ENCODE data around the gene ANO8.
A peak's percentile ranks its signal among the peaks of the same experiment; 100 is the strongest.
"Not testable (repeated sequence)": the region's sequence is repeated elsewhere in the genome, so short reads cannot be mapped to it uniquely, and the experiment has no call there.

The ANO8 gene

GRCh38 chr19:17293605-17294004 is 41.0 kb downstream of the ANO8 start:
- no peak for DNase-seq (ENCODE audit: low read depth in 2 of 2)

GRCh38 chr19:17292301-17293074 is 42.2 kb downstream of the ANO8 start:
- DNase-seq (ENCODE audit: low read depth in 2 of 2), result peak; percentile 48 to 66

GRCh38 chr19:17289489-17289888 is 45.2 kb downstream of the ANO8 start:
- DNase-seq (ENCODE audit: low read depth in 2 of 2), result no peak

- DNase-seq (ENCODE audit: low read depth in 2 of 2), result no peak
Observed at GRCh38 chr19:17286752-17287151, 47.9 kb downstream of the ANO8 start.

GRCh38 chr19:17286263-17286662 is 48.4 kb downstream of the ANO8 start:
- no peak for DNase-seq (ENCODE audit: low read depth in 2 of 2)

- DNase-seq (ENCODE audit: low read depth in 2 of 2), result no peak
Observed at GRCh38 chr19:17285415-17286135, 49.1 kb downstream of the ANO8 start.

GRCh38 chr19:17283504-17283996 is 51.1 kb downstream of the ANO8 start:
- no peak for DNase-seq (ENCODE audit: low read depth in 2 of 2)

- DNase-seq (ENCODE audit: low read depth in 2 of 2), result peak; percentile 58 to 64
Observed at GRCh38 chr19:17282488-17283125, 52.0 kb downstream of the ANO8 start.

- no peak for DNase-seq (ENCODE audit: low read depth in 2 of 2)
Observed at GRCh38 chr19:17281391-17282304, 53.0 kb downstream of the ANO8 start, which contains the start of gene ANKLE1. Gene ANKLE1 (plus strand): TSS chr19:17281901. CDS start chr19:17281921, 20 bp downstream.

GRCh38 chr19:17279436-17279835 is 55.2 kb downstream of the ANO8 start:
- no peak for DNase-seq (ENCODE audit: low read depth in 2 of 2)

GRCh38 chr19:17275441-17276175 is 59.0 kb downstream of the ANO8 start:
- DNase-seq (ENCODE audit: low read depth in 2 of 2), result no peak

GRCh38 chr19:17274892-17275291 is 59.8 kb downstream of the ANO8 start:
- DNase-seq (ENCODE audit: low read depth in 2 of 2), result not testable (repeated sequence)
